Measurements from ENCODE around the gene AHI1.

DNA sequence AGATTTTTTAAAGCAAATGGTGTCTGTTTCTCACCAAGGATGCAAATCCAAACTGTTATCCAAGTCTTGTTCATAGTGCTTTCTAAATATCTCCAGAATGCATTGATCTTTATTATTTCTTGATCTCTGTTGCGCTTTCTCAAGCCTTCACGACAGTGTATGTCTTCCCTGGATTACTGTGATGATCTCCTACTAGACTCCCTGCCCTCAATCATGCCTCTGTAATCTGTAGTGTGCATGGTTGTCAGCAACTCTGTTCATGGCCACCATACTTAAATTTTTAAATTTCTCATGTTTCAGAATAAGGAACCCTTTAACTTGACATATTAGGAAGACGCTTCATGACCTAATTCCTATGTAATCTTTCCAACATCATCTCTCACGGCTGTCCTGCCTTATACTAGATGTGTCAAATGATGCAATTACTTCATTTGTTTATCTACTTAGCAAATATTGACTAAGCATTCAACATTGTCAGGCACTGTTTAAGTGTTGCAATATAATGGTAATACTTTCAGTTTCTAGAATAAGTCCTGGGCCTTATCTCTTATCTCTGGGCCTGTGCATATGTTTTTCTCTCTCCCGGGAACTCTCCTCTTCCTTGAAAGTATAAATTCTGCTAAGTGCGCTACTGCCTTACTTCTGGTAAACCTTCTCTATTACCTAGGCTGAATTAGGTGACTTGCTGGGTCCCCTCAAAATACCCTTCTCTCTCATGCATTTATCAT lies 25.6 kb upstream of the AHI1 start:
- no peak for TF ChIP-seq CTCF (IDR thresholded peaks at IDR 0.05)
- no peak for TF ChIP-seq EP300 (IDR thresholded peaks at IDR 0.05)

All from tibial nerve (tissue), 4 donors.